A375 (cell line): ENCODE results near the gene NCDN. TPM values are rescaled to one million over a fixed set of nuclear protein-coding genes. Genes with fewer than 3 reads are reported as not detected.

ENCODE experiments used
- total RNA-seq: library from RNA; depleted of rRNA; stranded (reverse); fragments of >200 nt; shearing (Covaris generic); gene quantifications from 2 replicates; pipeline ENCODE4 v1.2.3, GENCODE V29; 2014; rRNA removed

Gene NCDN, protein sequence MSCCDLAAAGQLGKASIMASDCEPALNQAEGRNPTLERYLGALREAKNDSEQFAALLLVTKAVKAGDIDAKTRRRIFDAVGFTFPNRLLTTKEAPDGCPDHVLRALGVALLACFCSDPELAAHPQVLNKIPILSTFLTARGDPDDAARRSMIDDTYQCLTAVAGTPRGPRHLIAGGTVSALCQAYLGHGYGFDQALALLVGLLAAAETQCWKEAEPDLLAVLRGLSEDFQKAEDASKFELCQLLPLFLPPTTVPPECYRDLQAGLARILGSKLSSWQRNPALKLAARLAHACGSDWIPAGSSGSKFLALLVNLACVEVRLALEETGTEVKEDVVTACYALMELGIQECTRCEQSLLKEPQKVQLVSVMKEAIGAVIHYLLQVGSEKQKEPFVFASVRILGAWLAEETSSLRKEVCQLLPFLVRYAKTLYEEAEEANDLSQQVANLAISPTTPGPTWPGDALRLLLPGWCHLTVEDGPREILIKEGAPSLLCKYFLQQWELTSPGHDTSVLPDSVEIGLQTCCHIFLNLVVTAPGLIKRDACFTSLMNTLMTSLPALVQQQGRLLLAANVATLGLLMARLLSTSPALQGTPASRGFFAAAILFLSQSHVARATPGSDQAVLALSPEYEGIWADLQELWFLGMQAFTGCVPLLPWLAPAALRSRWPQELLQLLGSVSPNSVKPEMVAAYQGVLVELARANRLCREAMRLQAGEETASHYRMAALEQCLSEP
- total RNA-seq = 40.7 and 41.9 TPM in 2 replicates

DNA sequence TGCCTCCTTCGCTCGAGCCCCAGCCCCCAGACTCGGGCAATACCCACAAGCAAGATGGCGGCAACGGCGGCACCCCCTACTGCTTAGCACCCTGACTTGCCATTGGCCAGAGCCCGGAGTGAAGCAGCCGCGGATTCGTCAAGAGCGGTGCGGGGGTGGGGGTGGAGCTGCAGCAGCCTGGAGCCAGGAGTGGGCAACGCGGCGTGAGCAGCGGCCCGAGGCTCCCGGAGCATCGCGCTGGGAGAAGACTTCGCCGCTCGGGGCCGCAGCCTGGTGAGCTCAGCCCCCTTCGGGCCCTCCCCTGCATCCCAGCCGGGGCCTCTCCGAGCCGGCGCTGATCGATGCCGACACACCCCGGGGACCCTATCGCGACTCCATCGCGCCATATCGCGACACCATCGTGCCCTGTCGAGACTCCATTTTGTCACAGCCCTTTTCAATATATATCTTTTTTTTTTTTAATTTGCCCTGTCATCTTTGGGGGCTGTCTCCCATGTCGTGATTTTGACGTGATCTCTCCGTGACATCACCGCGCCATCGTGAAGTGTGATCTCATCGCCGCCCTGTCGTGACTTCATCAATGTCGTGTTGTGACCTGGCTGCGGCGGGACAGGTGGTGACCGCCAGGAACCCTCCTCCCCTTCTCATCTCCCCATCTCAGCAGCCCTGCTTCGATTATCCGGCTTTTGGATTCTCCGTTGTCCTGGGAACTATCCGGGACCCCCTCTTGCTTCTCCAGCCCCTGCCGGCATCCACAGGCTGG lies at the start of gene NCDN:
Gene NCDN (plus strand): TSS at position 189 of the 763 bp plus-strand sequence. CDS start 392 bp downstream, at position 581.

DNA sequence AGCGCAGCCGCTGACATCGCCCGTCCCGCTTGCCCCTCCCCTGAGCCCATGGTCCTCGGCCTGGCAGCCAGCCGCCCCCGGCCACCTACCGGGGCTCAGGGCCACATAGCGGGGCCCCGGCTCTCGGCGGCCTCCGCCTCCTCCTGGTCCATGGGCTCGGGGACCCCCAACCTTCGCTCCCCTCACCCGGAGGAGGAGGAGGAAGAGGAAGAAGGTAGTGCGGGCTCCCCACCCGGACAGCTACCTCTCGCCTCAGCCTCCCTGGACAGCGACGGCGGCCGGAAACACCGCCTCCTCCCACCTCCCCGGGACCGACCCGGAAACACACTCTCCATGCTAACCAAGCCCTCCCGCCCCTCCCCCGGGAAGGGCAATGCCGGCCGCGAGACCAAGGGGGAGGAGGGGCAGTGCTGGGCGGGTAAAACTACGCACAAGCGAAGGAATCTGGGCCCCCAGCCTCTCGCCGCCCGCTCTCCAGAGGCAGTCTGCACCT lies 435 bp upstream of the NCDN start, which contains the start of gene KIAA0319L:
Gene KIAA0319L (minus strand): TSS at position 286 of the 493 bp plus-strand sequence. CDS start 2,912 bp downstream, outside the sequence.

DNA sequence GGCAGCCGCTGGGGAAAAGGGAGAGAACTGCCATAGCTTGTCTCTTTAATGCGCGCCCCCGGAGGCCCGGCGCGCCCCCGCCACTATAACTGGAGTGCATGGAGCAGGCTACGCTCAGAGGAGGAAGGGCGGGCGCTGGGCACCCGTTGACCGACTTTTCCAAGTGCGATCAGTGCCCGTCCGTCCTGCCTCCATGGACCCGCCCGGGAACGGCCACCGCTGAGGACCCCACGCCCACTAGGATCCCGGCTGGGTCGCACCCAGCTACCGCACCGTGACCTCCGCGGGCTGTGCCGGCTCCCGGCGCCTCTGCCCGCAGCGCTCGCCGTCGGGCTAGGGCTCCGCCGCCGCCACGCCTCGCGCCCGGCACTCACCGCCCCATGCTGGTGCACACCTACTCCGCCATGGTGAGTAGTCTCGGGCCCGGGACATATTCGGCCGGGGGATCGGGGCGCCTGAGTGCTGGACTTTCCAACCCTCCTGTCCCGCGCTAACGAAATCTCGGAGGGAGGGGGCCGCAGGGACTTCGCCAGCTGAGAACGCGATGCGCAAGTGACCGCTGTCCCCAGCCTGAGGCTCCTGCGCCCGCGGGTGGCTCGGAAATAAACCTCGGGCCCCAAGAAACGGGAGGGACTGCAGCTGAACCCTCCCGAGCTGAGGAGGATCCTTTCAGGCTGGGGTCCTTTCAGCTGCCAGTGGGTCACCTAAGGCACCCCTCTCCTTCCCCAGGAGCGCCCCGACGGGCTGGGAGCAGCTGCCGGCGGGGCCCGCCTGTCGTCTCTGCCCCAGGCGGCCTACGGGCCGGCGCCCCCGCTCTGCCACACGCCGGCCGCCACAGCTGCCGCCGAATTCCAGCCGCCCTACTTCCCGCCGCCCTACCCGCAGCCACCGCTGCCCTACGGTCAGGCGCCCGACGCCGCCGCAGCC lies 15.9 kb downstream of the NCDN start, which contains the start of gene TFAP2E:
Gene TFAP2E (plus strand): TSS at position 117 of the 927 bp plus-strand sequence. CDS start 264 bp downstream, at position 381.

Other genes starting within 250 kb of the NCDN start
- gene KIAA0319L, start 396 bp upstream of the NCDN start, total RNA-seq = 42.5 and 43.1 TPM in 2 replicates
- gene TFAP2E, start 15.5 kb downstream of the NCDN start, total RNA-seq = 0.79 and 1.2 TPM in 2 replicates
- gene PSMB2, start 83.7 kb downstream of the NCDN start, total RNA-seq = 29.7 and 35.3 TPM in 2 replicates
- gene C1orf216, start 161.1 kb downstream of the NCDN start, total RNA-seq = 18.0 and 18.1 TPM in 2 replicates
- 24.1 and 26.5 TPM in 2 replicates for gene CLSPN, start 212.2 kb downstream of the NCDN start, total RNA-seq